RPMI7951 (cell line): Measurements from ENCODE around the gene HHAT. TPM values are rescaled to one million over a fixed set of nuclear protein-coding genes. Genes with fewer than 3 reads are reported as not detected.
A peak's percentile ranks its signal among the peaks of the same experiment; 100 is the strongest.

Experiments
- DNase-seq: peaks from one replicate; pipeline ENCODE4 v3.0.0-alpha.2; 2012; ENCODE audit warnings: low read depth
- total RNA-seq: library from RNA; depleted of rRNA; stranded (reverse); fragments of >200 nt; shearing (Covaris generic); gene quantifications from 2 replicates; pipeline ENCODE4 v1.2.3, GENCODE V29; 2014

The HHAT gene
- total RNA-seq, 1 experiment from 2014 or later: 3.1 TPM

- DNase-seq: no peak
Measured at GRCh38 chr1:210359255-210359654, 30.6 kb downstream of the HHAT start.

- peak; percentile 59 for DNase-seq
Measured at GRCh38 chr1:210360852-210361477, 32.3 kb downstream of the HHAT start.

GRCh38 chr1:210361665-210362064 is 33.0 kb downstream of the HHAT start:
- DNase-seq: no peak

GRCh38 chr1:210362526-210362925 is 33.8 kb downstream of the HHAT start:
- DNase-seq: peak; percentile 23

GRCh38 chr1:210363119-210363518 is 34.4 kb downstream of the HHAT start:
- DNase-seq: no peak

GRCh38 chr1:210364479-210364878 is 35.8 kb downstream of the HHAT start:
- no peak for DNase-seq

- DNase-seq: peak; percentile 62
Measured at GRCh38 chr1:210366767-210367166, 38.1 kb downstream of the HHAT start.

GRCh38 chr1:210367566-210367965 is 38.9 kb downstream of the HHAT start:
- DNase-seq: no peak

- no peak for DNase-seq
Measured at GRCh38 chr1:210369425-210369824, 40.7 kb downstream of the HHAT start.

- no peak for DNase-seq
Measured at GRCh38 chr1:210371916-210372315, 43.2 kb downstream of the HHAT start.

- no peak for DNase-seq
Measured at GRCh38 chr1:210372491-210372890, 43.8 kb downstream of the HHAT start.

- DNase-seq: no peak
Measured at GRCh38 chr1:210372931-210373627, 44.4 kb downstream of the HHAT start.

GRCh38 chr1:210373628-210373877 is 44.9 kb downstream of the HHAT start:
- DNase-seq: no peak

GRCh38 chr1:210373878-210374599 is 45.3 kb downstream of the HHAT start:
- DNase-seq: peak; percentile 98

GRCh38 chr1:210374600-210374953 is 45.9 kb downstream of the HHAT start:
- no peak for DNase-seq

GRCh38 chr1:210376836-210377372 is 48.2 kb downstream of the HHAT start:
- peak; percentile 35 for DNase-seq

- DNase-seq: peak; percentile 20
Measured at GRCh38 chr1:210377731-210378333, 49.1 kb downstream of the HHAT start.

- no peak for DNase-seq
Measured at GRCh38 chr1:210378736-210379135, 50.0 kb downstream of the HHAT start.

- no peak for DNase-seq
Measured at GRCh38 chr1:210381934-210382333, 53.2 kb downstream of the HHAT start.

- DNase-seq: no peak
Measured at GRCh38 chr1:210384625-210385024, 55.9 kb downstream of the HHAT start.

- DNase-seq: no peak
Measured at GRCh38 chr1:210385228-210385627, 56.5 kb downstream of the HHAT start.

- peak; percentile 81 for DNase-seq
Measured at GRCh38 chr1:210394281-210394821, 65.6 kb downstream of the HHAT start.
